ENCODE results near the gene ADARB2. TPM values are rescaled to one million over a fixed set of nuclear protein-coding genes. Genes with fewer than 3 reads are reported as not detected.

The ADARB2 gene
- total RNA-seq, 2 donors from 2014 or later: 1.1 to 1.8 TPM

GRCh38 chr10:1346201-1346600 is 391.1 kb downstream of the ADARB2 start:
- Mint-ChIP-seq H3K9me3 (no peaks in the 10 kb centered on the region), H3K36me3 (ENCODE audit: low read depth) (no peaks in the 10 kb centered on the region), H3K27me3 (ENCODE audit: insufficient read depth) (no peaks in the 10 kb centered on the region), H3K4me1 (peaks cover 7% of the 10 kb centered on the region), H3K4me3 (no peak overlapping the region), H3K27ac (no peak overlapping the region)
- Histone ChIP-seq H3K4me3 (ENCODE audit: low read length) (no peak overlapping the region), H3K4me1 (ENCODE audit: control insufficient read depth, insufficient read depth, low read length) (peaks cover 4% of the 10 kb centered on the region), H3K27ac (ENCODE audit: low read depth, low read length) (no peak overlapping the region), H3K9ac (ENCODE audit: extremely low read depth, low read length, poor library complexity, severe bottlenecking) (no peak overlapping the region), H3K36me3 (ENCODE audit: control insufficient read depth, insufficient read depth, low read length) (no peaks in the 10 kb centered on the region), H3K27me3 (ENCODE audit: control insufficient read depth, insufficient read depth, low read length, poor library complexity, severe bottlenecking) (no peaks in the 10 kb centered on the region), H3K9me3 (ENCODE audit: control insufficient read depth, low read length) (no peaks in the 10 kb centered on the region)
- TF ChIP-seq, protein P1, sequence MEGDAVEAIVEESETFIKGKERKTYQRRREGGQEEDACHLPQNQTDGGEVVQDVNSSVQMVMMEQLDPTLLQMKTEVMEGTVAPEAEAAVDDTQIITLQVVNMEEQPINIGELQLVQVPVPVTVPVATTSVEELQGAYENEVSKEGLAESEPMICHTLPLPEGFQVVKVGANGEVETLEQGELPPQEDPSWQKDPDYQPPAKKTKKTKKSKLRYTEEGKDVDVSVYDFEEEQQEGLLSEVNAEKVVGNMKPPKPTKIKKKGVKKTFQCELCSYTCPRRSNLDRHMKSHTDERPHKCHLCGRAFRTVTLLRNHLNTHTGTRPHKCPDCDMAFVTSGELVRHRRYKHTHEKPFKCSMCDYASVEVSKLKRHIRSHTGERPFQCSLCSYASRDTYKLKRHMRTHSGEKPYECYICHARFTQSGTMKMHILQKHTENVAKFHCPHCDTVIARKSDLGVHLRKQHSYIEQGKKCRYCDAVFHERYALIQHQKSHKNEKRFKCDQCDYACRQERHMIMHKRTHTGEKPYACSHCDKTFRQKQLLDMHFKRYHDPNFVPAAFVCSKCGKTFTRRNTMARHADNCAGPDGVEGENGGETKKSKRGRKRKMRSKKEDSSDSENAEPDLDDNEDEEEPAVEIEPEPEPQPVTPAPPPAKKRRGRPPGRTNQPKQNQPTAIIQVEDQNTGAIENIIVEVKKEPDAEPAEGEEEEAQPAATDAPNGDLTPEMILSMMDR (conservative IDR thresholded peaks at IDR 0.05): no peak
- whole genome bisulfite sequencing, 2 experiments (ENCODE audit: insufficient coverage in 1 of 2, insufficient read length in 1 of 2): 90 to 95% methylated on average over 7 to 8 of the region's 8 CpGs
- no peak for DNase-seq

DNA sequence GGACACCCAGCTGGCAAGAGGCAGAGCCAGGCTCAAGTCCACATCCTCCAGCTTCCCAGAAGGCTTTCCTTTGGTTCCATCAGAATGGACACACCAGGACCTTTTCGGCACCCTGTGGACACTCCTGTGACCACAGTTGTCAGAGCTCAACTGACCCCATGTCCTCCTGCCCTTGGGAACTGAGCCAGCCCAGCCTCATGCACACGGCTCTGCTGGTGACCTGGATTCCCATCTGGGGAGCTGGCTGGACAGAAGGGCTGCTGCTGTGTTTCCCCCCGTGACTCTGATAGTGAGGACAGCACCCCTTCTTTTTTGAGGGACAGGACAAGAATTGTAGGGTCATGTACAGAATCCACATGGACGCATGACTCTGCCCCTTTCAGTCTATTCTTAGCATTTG is 392.0 kb downstream of the ADARB2 start:
- H3K9me3 Mint-ChIP-seq: no peaks in the 10 kb centered on the region
- Histone ChIP-seq H3K4me1 (ENCODE audit: control insufficient read depth, insufficient read depth, low read length) (peaks cover 4% of the 10 kb centered on the region), H3K27ac (ENCODE audit: low read depth, low read length) (no peak overlapping the region), H3K4me3 (ENCODE audit: low read length) (no peak overlapping the region), H3K9me3 (ENCODE audit: control insufficient read depth, low read length) (no peaks in the 10 kb centered on the region), H3K36me3 (ENCODE audit: control insufficient read depth, insufficient read depth, low read length) (no peaks in the 10 kb centered on the region), H3K9ac (ENCODE audit: extremely low read depth, low read length, poor library complexity, severe bottlenecking) (no peak overlapping the region), H3K27me3 (ENCODE audit: control insufficient read depth, insufficient read depth, low read length, poor library complexity, severe bottlenecking) (no peaks in the 10 kb centered on the region)
- H3K36me3 Mint-ChIP-seq (ENCODE audit: low read depth): no peaks in the 10 kb centered on the region
- no peak overlapping the region for H3K4me3 Mint-ChIP-seq
- TF ChIP-seq, protein P1 (conservative IDR thresholded peaks at IDR 0.05): no peak
- peaks cover 7% of the 10 kb centered on the region for H3K4me1 Mint-ChIP-seq
- WGBS, 2 experiments (ENCODE audit: insufficient coverage in 1 of 2, insufficient read length in 1 of 2): 90 to 100% methylated on average over 3 to 4 of the region's 4 CpGs
- no peak for DNase-seq
- H3K27ac Mint-ChIP-seq: no peak overlapping the region
- H3K27me3 Mint-ChIP-seq (ENCODE audit: insufficient read depth): no peaks in the 10 kb centered on the region

- Histone ChIP-seq H3K9me3 (ENCODE audit: control insufficient read depth, low read length) (no peaks in the 10 kb centered on the region), H3K27ac (ENCODE audit: low read depth, low read length) (no peak overlapping the region), H3K27me3 (ENCODE audit: control insufficient read depth, insufficient read depth, low read length, poor library complexity, severe bottlenecking) (no peaks in the 10 kb centered on the region), H3K36me3 (ENCODE audit: control insufficient read depth, insufficient read depth, low read length) (no peaks in the 10 kb centered on the region), H3K9ac (ENCODE audit: extremely low read depth, low read length, poor library complexity, severe bottlenecking) (no peak overlapping the region), H3K4me3 (ENCODE audit: low read length) (no peak overlapping the region), H3K4me1 (ENCODE audit: control insufficient read depth, insufficient read depth, low read length) (peaks cover 4% of the 10 kb centered on the region)
- H3K4me3 Mint-ChIP-seq: no peak overlapping the region
- WGBS, 2 experiments (ENCODE audit: insufficient coverage in 1 of 2, insufficient read length in 1 of 2): 87 to 90% methylated on average over 14 to 17 of the region's 17 CpGs
- H3K36me3 Mint-ChIP-seq (ENCODE audit: low read depth): no peaks in the 10 kb centered on the region
- TF ChIP-seq, protein P1 (conservative IDR thresholded peaks at IDR 0.05): no peak
- DNase-seq: no peak
- no peaks in the 10 kb centered on the region for H3K9me3 Mint-ChIP-seq
- no peak overlapping the region for H3K27ac Mint-ChIP-seq
- peaks cover 7% of the 10 kb centered on the region for H3K4me1 Mint-ChIP-seq
- H3K27me3 Mint-ChIP-seq (ENCODE audit: insufficient read depth): no peaks in the 10 kb centered on the region
These were observed 392.5 kb downstream of the ADARB2 start for GRCh38 chr10:1344846-1345245.
